AG04449 (cell line): Measurements from ENCODE around the gene ZCCHC8.
A peak's percentile ranks its signal among the peaks of the same experiment; 100 is the strongest.

Source experiments
- CTCF ChIA-PET: fragments of 350-600 bp; formaldehyde crosslinking; extraction: SDS; loops from one replicate; lab custom pipeline; 2021; ENCODE audit warnings: antibody characterized with exemption; lab: Yijun Ruan, JAX
- POLR2A ChIA-PET: fragments of 400-600, 350-600 bp; formaldehyde crosslinking; extraction: SDS; loops from one replicate; lab custom pipeline; 2020; ENCODE audit warnings: antibody characterized with exemption, inconsistent platforms; lab: Yijun Ruan, JAX
- DNase-seq: peaks from one replicate; pipeline ENCODE4 v3.0.0-alpha.2; 2010; ENCODE audit warnings: low read depth, low spot score
- H3K4me3 ChIP-seq: 2 replicates; pipeline ENCODE4 v1.5.1; 2011; ENCODE audit warnings: low read depth, mild to moderate bottlenecking, control low read depth, low read length
- TF ChIP-seq, protein P1 (sequence below): IDR thresholded peaks from one replicate; pipeline ENCODE4 v1.5.1; 2011; ENCODE audit warnings: mild to moderate bottlenecking, moderate library complexity, low read length, control low read depth, inconsistent platforms; ENCODE audit not compliant: insufficient read depth; ENCODE audit errors: missing control alignments

Gene ZCCHC8

GRCh38 chr12:122500685-122501488, at the start of gene ZCCHC8:
ZCCHC8 (minus strand) TSS chr12:122500932; CDS start chr12:122500840, 92 bp downstream.
- peak; percentile 91 for DNase-seq
- ChIA-PET CTCF (interaction anchor here (0.8 to 6.7 kb wide), 9 partner anchors 10 to 165 kb away, joined by 3 to 51 read pairs (median 4); partner anchors contain the start of genes KNTC1 and RSRC2), POLR2A (interaction anchor here (0.7 to 2.8 kb wide), 11 partner anchors 10 to 166 kb away, joined by 3 to 16 read pairs (median 3); partner anchors contain the start of genes KNTC1 and RSRC2)
- TF ChIP-seq, protein P1, sequence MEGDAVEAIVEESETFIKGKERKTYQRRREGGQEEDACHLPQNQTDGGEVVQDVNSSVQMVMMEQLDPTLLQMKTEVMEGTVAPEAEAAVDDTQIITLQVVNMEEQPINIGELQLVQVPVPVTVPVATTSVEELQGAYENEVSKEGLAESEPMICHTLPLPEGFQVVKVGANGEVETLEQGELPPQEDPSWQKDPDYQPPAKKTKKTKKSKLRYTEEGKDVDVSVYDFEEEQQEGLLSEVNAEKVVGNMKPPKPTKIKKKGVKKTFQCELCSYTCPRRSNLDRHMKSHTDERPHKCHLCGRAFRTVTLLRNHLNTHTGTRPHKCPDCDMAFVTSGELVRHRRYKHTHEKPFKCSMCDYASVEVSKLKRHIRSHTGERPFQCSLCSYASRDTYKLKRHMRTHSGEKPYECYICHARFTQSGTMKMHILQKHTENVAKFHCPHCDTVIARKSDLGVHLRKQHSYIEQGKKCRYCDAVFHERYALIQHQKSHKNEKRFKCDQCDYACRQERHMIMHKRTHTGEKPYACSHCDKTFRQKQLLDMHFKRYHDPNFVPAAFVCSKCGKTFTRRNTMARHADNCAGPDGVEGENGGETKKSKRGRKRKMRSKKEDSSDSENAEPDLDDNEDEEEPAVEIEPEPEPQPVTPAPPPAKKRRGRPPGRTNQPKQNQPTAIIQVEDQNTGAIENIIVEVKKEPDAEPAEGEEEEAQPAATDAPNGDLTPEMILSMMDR, result no peak
- peak within 1 kb of the TSS; percentile 89 for H3K4me3 ChIP-seq

GRCh38 chr12:122547330-122547729, 46.6 kb upstream of the ZCCHC8 start:
- no peak overlapping the region for H3K4me3 ChIP-seq
- CTCF ChIA-PET, result no interaction called here
- no peak for DNase-seq
- TF ChIP-seq, protein P1, result no peak
- POLR2A ChIA-PET, result no interaction called here

- CTCF ChIA-PET, result no interaction called here
- POLR2A ChIA-PET, result no interaction called here
- TF ChIP-seq, protein P1, result no peak
- H3K4me3 ChIP-seq, result no peak overlapping the region
- no peak for DNase-seq
Observed at GRCh38 chr12:122545855-122546254, 45.1 kb upstream of the ZCCHC8 start.

GRCh38 chr12:122544537-122544936, 43.8 kb upstream of the ZCCHC8 start:
- CTCF ChIA-PET, result no interaction called here
- H3K4me3 ChIP-seq, result no peak overlapping the region
- DNase-seq, result no peak
- TF ChIP-seq, protein P1, result no peak
- POLR2A ChIA-PET, result no interaction called here

GRCh38 chr12:122538496-122538895, 37.8 kb upstream of the ZCCHC8 start:
- TF ChIP-seq, protein P1, result no peak
- CTCF ChIA-PET, result interaction anchor here (1.1 to 2.4 kb wide), 3 partner anchors 12 to 139 kb away, joined by 3 to 7 read pairs (median 5); no protein-coding TSS in a partner anchor
- H3K4me3 ChIP-seq, result no peak overlapping the region
- POLR2A ChIA-PET, result no interaction called here
- DNase-seq, result no peak

DNA sequence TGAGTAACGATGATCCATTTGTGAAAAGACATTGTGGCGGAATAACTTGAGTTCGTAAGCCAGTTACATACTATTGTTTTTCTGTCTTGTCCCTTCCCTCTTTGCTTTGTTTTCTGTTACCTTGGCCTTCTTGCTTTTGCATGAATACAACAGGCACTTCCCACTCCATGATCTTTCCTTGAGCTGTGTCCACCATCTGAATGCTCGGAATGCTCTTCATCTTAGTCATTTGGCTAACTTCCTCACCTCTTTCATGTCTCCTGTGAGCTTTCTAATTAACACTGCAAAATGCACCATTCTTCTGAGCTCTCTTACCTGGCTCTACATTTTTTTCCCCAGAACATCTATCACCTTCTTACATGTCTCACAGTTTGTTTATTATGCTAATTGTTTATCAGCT, 36.3 kb upstream of the ZCCHC8 start:
- no peak overlapping the region for H3K4me3 ChIP-seq
- no peak for DNase-seq
- POLR2A ChIA-PET, result no interaction called here
- CTCF ChIA-PET, result interaction anchor here (0.8 kb wide), 1 partner anchor 25 kb away, joined by 3 read pairs; no protein-coding TSS in a partner anchor
- TF ChIP-seq, protein P1, result no peak
